K562 (cell line): ENCODE results near the gene C9orf40.

Experiments
- EP300 ChIP-seq: IDR thresholded peaks from 2 replicates; pipeline ENCODE4 v1.6.1; 2012; ENCODE audit warnings: low read length, improper control_type of control experiment
- SIN3A ChIP-seq, 2 experiments: fragments of 150-350 bp in 1 of 2; IDR thresholded peaks; 2 replicates each; pipeline ENCODE4 v1.6.1; 2011 to 2016; ENCODE audit warnings: borderline replicate concordance in 2 of 2, low read depth in 2 of 2, low read length in 2 of 2, mild to moderate bottlenecking in 2 of 2, moderate library complexity in 2 of 2; ENCODE audit not compliant: control insufficient read depth in 1 of 2
- SREBF2 ChIP-seq: sonication (generic); formaldehyde crosslinking; IDR thresholded peaks from 2 replicates; pipeline ENCODE4 v1.4.0; 2020; ENCODE audit warnings: mild to moderate bottlenecking, missing genetic modification reagents

- TF ChIP-seq EP300 (no peak), SIN3A (IDR thresholded peaks at IDR 0.05; ENCODE audit: borderline replicate concordance in 2 of 2, control insufficient read depth in 1 of 2, low read depth in 2 of 2, low read length in 2 of 2) (peak in 1 of 2 experiments; percentile 62; a peak in 1 of 4 replicates), SREBF2 (CRISPR knock-in tag) (no peak)
Observed at GRCh38 chr9:74952201-74953151, at the start of gene C9orf40.
